Measurements from ENCODE around the gene AADACL4.

DNA sequence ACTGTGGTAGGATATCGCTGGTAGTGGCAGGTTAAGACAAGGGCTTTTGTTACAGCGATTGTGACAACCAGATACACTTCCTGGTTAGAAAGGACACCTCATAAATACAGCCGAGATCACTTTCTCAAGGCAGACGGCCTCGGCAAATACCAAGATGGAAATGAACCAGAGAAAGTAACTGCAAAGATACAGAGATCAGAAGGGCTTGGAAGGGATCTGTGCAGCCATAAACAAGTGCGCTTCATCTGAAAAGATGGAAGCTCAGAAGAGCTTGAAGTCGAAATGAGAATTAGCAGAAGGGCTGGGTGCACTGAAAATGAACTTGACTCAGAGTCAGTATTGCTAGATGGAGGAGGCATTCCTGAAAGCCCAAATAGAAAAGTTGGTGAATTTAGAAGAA, 32.9 kb upstream of the AADACL4 start:
- TF ChIP-seq CTCF (IDR thresholded peaks at IDR 0.05) (no peak), TCF7L2 (IDR thresholded peaks at IDR 0.05; ENCODE audit: low read depth, low read length) (no peak), POLR2AphosphoS5 (IDR thresholded peaks at IDR 0.05; ENCODE audit: low read depth, low read length) (no peak)

Measured in Panc1 (cell line).